Measurements from ENCODE around the gene KMT2C. TPM values are rescaled to one million over a fixed set of nuclear protein-coding genes. Genes with fewer than 3 reads are reported as not detected.

The KMT2C gene
- total RNA-seq (10 to 100 TPM; 31.1 to 35.3 TPM), polyA plus RNA-seq (1 to 10 TPM; 6.3 to 7.5 TPM)

DNA sequence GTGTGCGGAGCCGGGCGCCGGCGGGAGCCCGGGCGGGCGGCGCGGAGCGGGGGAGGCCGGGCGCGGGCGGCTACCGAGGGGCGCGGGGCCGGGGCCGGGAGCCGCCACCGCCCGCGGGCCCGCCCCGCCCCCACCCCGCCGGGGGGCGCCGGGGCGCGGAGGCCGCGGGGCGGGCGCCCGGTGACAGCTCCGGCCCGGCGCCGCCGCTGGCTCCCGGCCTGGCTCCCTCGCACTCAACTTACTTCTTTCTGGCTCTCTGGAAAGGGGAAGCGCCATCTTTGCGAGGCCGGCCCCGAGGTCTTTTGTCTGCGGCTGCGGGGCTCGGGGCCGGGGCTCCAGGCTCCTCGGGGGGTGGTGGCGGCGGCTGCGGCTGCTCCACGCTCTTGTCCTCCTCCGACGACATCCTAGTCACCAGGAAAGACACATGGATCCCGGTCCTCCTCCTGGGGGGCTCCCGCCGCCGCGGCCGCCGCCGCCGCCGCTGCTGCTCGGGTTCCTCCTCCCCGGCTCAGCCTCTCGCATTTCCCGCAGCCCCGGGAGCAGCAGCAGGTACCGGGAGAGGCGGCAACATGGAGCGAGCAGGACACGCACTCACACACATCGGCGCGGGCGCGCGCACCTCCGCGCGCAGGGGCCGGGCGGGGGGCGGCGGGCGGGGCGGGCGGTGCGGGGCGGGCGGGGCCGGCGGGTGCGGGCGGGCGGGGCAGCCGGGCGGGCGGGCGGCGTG lies at the start of gene KMT2C:
TSS of gene KMT2C (minus strand) at position 620 of the 727 bp plus-strand sequence. CDS start at position 403, 217 bp downstream.
- H3K27me3 ChIP-seq (ENCODE audit: control insufficient read depth in 4 of 4, insufficient read depth in 4 of 4, low read length in 3 of 4) = no peaks in the 10 kb centered on the region
- under 1% methylated on average over 105 of the region's 107 CpGs for WGBS
- TF ChIP-seq, protein P1, sequence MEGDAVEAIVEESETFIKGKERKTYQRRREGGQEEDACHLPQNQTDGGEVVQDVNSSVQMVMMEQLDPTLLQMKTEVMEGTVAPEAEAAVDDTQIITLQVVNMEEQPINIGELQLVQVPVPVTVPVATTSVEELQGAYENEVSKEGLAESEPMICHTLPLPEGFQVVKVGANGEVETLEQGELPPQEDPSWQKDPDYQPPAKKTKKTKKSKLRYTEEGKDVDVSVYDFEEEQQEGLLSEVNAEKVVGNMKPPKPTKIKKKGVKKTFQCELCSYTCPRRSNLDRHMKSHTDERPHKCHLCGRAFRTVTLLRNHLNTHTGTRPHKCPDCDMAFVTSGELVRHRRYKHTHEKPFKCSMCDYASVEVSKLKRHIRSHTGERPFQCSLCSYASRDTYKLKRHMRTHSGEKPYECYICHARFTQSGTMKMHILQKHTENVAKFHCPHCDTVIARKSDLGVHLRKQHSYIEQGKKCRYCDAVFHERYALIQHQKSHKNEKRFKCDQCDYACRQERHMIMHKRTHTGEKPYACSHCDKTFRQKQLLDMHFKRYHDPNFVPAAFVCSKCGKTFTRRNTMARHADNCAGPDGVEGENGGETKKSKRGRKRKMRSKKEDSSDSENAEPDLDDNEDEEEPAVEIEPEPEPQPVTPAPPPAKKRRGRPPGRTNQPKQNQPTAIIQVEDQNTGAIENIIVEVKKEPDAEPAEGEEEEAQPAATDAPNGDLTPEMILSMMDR (IDR thresholded peaks at IDR 0.05; ENCODE audit: low read depth, low read length, missing input control) = no peak
- TF ChIP-seq EGR1 (IDR thresholded peaks at IDR 0.05; ENCODE audit: low read depth in 2 of 2) = no peak
- TF ChIP-seq RXRA (IDR thresholded peaks at IDR 0.05) = no peak
- no peak for TF ChIP-seq YY1 (IDR thresholded peaks at IDR 0.05)
- TF ChIP-seq, protein P2, sequence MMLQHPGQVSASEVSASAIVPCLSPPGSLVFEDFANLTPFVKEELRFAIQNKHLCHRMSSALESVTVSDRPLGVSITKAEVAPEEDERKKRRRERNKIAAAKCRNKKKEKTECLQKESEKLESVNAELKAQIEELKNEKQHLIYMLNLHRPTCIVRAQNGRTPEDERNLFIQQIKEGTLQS (IDR thresholded peaks at IDR 0.05) = no peak
- TF ChIP-seq, protein P3, sequence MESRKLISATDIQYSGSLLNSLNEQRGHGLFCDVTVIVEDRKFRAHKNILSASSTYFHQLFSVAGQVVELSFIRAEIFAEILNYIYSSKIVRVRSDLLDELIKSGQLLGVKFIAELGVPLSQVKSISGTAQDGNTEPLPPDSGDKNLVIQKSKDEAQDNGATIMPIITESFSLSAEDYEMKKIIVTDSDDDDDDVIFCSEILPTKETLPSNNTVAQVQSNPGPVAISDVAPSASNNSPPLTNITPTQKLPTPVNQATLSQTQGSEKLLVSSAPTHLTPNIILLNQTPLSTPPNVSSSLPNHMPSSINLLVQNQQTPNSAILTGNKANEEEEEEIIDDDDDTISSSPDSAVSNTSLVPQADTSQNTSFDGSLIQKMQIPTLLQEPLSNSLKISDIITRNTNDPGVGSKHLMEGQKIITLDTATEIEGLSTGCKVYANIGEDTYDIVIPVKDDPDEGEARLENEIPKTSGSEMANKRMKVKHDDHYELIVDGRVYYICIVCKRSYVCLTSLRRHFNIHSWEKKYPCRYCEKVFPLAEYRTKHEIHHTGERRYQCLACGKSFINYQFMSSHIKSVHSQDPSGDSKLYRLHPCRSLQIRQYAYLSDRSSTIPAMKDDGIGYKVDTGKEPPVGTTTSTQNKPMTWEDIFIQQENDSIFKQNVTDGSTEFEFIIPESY (IDR thresholded peaks at IDR 0.05) = no peak
- TF ChIP-seq NR2F2 (IDR thresholded peaks at IDR 0.05) = no peak
- no peak for TF ChIP-seq JUND (IDR thresholded peaks at IDR 0.05)
- no peak for TF ChIP-seq RAD21 (IDR thresholded peaks at IDR 0.05)
- no peak for TF ChIP-seq HNF4A (conservative IDR thresholded peaks at IDR 0.05)
- no peak for TF ChIP-seq TAF1 (conservative IDR thresholded peaks at IDR 0.05)
- TF ChIP-seq GABPA (IDR thresholded peaks at IDR 0.05 in 1 of 2, conservative IDR thresholded peaks at IDR 0.05 in 1 of 2) = no peak
- TF ChIP-seq, protein P4, sequence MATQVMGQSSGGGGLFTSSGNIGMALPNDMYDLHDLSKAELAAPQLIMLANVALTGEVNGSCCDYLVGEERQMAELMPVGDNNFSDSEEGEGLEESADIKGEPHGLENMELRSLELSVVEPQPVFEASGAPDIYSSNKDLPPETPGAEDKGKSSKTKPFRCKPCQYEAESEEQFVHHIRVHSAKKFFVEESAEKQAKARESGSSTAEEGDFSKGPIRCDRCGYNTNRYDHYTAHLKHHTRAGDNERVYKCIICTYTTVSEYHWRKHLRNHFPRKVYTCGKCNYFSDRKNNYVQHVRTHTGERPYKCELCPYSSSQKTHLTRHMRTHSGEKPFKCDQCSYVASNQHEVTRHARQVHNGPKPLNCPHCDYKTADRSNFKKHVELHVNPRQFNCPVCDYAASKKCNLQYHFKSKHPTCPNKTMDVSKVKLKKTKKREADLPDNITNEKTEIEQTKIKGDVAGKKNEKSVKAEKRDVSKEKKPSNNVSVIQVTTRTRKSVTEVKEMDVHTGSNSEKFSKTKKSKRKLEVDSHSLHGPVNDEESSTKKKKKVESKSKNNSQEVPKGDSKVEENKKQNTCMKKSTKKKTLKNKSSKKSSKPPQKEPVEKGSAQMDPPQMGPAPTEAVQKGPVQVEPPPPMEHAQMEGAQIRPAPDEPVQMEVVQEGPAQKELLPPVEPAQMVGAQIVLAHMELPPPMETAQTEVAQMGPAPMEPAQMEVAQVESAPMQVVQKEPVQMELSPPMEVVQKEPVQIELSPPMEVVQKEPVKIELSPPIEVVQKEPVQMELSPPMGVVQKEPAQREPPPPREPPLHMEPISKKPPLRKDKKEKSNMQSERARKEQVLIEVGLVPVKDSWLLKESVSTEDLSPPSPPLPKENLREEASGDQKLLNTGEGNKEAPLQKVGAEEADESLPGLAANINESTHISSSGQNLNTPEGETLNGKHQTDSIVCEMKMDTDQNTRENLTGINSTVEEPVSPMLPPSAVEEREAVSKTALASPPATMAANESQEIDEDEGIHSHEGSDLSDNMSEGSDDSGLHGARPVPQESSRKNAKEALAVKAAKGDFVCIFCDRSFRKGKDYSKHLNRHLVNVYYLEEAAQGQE (IDR thresholded peaks at IDR 0.05) = no peak
- no peak for TF ChIP-seq FOXA2 (IDR thresholded peaks at IDR 0.05)
- no peak for TF ChIP-seq HNF4G (IDR thresholded peaks at IDR 0.05)
- TF ChIP-seq, protein P5, sequence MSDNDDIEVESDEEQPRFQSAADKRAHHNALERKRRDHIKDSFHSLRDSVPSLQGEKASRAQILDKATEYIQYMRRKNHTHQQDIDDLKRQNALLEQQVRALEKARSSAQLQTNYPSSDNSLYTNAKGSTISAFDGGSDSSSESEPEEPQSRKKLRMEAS (IDR thresholded peaks at IDR 0.05) = no peak
- TF ChIP-seq FOXA1 (IDR thresholded peaks at IDR 0.05) = no peak
- no peak for TF ChIP-seq SP1 (IDR thresholded peaks at IDR 0.05)
- peak within 1 kb of the TSS; percentile 97 to 98 for H3K27ac ChIP-seq (ENCODE audit: low read depth in 1 of 2, low read length in 2 of 2)
- peak; percentile 70 for DNase-seq (ENCODE audit: low spot score)
- H3K9me3 ChIP-seq (ENCODE audit: control insufficient read depth in 4 of 4, low read length in 3 of 4) = no peaks in the 10 kb centered on the region
- H3K4me3 ChIP-seq (ENCODE audit: low read depth in 1 of 3, low read length in 3 of 3) = peak within 1 kb of the TSS; percentile 55 to 95 (median 69)
- no peaks in the 10 kb centered on the region for H3K36me3 ChIP-seq (ENCODE audit: control insufficient read depth in 4 of 4, insufficient read depth in 3 of 4, low read depth in 1 of 4, low read length in 3 of 4)
- H3K4me1 ChIP-seq (ENCODE audit: control insufficient read depth in 4 of 4, insufficient read depth in 4 of 4, low read length in 3 of 4) = peaks cover 4 to 19% (median 10%) of the 10 kb centered on the region in 4 donors
- peak within 1 kb of the TSS; percentile 67 to 75 for H3K9ac ChIP-seq (ENCODE audit: low read depth in 1 of 2, low read length in 2 of 2)

All from liver (tissue), 9 donors.